Measurements from ENCODE around the gene RAB40C.

The RAB40C gene

DNA sequence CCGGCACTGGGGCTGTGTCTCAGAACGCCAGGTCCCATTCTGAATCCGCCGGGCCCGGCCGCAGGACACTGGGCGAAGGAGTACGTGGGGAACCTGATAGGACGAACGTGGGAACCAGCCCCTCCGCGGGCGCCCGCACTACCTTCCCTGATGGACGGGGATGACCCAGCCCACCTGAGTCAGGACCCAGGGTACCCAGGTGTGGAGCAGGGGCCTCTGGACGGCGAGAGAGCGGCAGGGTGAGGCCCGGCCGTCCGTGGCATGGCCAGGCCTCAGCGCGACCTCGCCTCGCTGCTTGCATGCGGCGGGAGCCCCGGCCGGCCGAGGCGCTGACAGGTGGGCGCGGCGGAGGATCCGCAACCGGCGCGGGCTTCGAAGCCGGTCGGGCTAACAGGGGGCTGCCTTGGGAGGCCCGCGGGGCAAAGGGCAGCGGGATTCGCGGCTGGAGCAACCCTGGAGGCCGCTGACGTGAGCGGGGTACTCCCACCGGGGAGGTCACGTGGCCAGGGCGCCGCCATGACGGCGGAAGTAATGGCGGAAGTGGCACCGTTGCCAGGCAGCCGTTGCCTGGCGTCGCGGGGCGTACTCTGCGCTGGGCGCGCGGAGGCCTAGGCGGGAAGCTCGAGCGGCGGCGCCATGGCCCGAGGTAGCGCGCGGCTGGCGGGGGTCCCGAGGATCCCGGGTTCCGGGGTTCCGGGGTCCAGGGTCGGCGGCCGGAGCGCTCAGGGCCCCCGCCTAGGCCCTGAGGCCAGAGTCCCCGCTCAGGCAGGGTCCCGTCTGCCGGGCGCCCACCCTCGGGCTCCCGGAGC, 59.1 kb downstream of the RAB40C start, which contains the start of gene WDR90:
TSS of gene WDR90 (plus strand) at position 585 of the 809 bp plus-strand sequence. CDS start at position 637, 52 bp downstream.
- DNase-seq, result peak; percentile 79

DNA sequence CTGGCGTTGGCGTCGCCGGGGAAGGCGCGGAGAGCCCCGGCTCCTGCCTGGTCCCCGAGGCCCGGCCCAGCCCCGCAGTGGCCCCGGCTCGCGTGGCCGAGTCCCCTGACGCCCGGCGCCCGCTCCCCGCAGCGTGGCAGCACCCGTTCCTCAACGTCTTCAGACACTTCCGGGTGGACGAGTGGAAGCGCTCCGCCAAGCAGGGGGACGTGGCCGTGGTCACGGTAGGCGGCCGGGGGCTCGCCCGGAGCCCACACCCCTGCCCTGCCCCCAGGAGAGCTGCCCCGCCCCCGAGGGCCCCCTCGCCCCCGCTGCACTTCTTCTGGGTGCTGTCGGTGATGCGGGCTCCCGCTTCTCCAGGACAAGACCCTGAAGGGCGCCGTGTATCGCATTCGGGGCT, 59.8 kb downstream of the RAB40C start:
- no peak for DNase-seq

DNA sequence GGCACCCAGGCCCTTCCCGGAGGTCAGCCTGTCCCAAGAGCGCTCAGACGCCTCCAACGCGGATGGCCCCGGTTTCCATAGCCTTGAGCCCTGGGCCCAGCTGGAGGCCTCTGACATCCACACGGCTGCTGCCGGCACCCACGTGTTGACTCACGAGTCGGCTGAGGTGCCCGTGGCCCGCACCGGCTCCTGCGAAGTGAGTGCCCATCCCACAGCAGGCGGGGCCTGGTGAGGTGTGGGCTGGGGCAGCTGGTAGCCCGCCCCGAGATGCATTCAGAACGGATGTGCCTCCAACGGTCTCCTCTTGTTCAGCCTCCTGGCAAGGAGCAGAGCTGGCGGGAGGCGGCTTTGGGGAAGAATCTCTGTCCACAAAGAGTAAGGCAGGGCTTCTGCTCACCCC, 62.0 kb downstream of the RAB40C start:
- DNase-seq, result no peak

DNA sequence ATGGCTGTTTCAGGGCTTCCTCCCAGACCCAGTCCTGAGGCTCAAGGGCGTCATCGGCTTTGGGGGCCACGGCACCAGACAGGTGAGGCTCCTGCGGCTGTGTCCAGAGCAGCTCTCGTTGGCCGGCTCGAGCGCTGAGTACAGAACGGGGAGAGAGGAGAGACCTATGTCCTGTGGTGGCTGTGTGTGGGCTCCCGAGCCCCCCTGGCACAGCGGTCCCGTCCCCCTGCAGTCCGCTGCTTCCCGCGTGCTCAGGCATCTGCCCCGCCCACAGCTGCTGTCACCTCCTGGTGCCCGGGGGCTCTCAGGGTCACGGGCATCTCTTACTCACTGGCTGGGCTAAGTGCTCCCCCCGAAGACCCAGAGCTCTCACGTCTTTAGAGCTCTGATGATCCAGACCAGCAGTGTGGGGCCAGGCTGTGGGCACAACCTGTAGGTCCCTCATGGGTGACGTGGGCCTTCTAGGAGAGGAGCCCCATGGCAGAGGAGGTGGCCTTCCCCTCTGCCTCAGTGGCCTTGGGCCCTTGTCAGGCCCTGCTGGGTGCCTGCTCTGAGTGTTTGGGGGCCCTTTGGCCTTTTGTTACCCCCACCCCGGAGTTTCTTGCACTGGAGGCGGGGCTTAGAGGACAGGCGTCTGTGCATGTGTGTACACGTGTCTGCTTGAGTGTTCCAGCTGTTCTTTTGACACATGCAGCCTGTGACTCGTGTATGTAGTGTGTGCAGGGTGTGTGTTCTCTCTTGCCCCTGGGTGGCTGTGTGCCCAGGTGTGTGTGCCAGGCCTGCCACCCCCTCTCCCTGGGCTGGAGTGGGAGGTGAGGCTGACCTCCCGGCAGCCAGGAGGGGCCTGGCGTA, 62.8 kb downstream of the RAB40C start:
- DNase-seq, result no peak

DNA sequence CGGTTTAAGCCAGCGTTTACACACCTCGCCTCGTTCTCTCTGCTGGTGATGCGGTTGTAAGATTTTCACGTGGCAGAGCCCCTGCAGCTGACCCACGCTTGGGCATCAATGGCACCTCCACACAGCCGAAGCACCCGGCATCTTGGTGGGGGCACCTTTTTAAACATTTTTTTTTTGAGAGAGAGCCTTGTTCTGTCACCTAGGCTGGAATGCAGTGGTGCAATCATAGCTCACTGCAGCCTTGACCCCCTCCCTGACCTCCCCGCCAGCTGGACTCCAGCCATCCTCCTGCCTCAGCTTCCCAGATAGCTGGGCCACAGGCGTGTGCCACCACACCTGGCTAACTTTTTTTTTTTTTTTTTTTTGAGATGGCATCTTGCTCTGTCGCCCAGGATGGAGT, 64.2 kb downstream of the RAB40C start:
- no peak for DNase-seq

DNA sequence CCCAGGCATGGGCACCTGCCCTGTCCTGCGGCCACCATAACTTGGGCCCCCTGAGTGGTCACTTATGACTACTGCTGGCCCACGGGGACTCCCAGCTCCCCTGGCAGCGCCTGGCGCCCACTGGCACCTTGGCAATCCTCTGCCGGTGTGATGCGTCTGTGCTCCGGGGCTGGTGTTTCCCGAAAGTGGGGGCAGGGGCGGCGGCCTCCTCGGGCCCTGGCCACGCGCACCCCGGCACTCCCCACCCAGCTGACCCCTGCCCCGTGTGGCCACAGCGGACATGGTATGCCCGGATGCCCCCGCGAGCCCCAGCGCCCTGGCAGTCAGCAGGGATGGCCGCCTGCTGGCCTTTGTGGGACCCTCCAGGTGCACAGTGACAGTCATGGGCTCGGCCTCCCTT, 67.6 kb downstream of the RAB40C start:
- DNase-seq, result no peak

DNA sequence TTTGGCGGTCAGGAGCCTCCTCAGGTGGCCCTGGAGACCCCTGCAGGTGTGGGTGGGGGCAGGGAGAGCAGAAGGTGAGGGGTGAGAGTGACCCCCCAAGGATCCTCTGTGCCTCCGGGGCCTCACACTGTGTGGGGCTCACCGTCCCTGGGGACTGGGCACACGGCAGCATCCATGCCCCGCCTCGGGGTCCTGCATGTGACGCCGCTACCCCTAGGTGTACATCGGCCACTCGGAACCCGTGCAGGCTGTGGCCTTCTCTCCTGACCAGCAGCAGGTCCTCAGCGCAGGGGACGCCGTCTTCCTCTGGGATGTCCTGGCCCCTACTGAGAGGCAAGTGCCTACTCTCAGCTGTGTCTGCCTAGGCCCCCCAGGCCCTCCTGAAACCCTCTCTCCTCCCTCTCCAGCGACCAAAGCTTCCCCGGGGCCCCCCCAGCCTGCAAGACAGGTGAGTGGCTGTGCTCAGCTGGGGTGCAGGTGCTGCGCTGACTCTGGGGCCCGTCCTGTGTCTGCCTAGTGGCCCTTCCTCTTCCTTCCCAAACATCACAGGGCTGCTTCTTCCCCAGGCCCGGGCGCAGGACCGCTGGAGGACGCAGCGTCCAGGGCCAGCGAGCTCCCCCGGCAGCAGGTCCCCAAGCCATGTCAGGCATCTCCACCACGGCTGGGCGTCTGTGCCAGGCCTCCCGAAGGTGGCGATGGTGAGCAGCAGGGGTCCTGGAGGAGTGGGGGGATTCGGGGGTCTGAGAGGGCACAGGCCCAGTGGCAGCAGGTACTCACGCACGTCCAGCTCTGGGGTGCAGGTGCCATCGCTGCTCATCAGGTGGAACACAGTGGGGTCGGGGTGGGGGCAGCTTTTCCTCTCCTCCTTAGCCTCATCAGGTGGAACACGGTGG, 69.1 kb downstream of the RAB40C start:
- DNase-seq, result no peak

DNA sequence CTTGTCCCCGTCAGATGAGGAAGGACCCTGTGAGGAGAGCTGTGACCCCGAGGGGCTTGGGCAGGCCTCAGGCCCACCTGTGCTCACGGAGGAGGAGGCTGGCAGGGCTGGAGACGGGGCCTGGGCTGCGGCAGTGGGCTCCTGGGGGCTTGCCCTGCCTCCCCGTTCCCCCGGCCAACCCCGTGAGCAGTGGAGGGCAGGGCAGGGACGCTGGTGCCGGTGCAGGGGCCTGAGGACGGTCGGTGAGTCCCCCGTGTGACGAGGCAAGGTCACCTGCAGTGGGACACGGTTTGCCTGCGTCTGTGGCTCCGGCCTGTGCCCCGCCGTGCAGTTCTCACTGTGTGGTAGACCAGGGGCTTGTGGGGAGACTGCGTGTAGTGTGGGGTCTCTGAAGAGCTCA, 69.8 kb downstream of the RAB40C start:
- DNase-seq, result no peak

DNA sequence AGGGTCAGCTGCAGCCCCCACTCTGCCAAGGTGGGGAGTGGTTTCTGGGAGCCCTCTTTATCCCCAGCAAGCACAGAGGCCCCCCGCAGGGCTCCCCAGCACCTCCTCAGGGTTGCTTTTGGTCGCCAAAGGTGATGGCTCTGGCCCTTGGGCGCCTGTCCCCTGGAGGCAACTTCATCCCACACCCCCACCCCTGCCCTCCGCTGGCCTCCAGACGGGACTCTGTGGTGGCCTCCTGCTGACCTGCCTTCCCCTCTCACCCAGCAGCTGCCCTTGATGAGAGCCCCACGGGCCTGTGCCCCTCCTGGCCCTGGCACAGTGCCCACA, 70.2 kb downstream of the RAB40C start:
- DNase-seq, result no peak

DNA sequence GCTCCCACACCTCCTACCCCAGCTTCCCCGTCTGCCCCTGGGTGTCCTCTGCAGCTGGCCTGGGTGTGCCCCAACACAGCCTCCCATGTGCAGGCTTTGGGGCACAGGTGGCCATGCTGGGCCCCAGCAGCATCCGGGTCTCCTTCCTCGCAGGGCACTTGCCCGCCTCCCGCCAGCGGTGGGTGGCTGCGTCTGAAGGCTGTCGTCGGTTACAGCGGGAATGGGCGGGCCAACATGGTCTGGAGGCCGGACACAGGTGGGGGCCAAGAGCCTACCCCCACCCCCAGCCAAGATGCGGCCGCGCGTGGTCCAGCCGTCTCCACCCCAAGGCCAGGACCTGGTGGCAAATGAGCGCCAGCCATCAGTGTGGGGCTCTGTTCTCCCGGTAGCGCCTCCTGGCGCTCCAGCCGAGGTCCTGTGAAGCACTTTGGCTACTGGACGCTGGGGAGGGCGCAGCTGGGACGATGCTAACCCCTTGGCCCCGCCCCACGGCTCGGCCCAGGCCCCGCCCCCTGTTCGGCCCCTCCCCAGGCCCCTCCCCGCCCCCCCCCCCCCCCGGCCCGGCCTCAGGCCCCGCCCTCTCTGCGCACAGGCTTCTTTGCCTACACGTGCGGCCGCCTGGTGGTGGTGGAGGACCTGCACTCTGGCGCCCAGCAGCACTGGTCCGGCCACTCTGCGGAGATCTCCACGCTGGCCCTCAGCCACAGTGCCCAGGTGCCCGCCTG, 70.8 kb downstream of the RAB40C start:
- no peak for DNase-seq

DNA sequence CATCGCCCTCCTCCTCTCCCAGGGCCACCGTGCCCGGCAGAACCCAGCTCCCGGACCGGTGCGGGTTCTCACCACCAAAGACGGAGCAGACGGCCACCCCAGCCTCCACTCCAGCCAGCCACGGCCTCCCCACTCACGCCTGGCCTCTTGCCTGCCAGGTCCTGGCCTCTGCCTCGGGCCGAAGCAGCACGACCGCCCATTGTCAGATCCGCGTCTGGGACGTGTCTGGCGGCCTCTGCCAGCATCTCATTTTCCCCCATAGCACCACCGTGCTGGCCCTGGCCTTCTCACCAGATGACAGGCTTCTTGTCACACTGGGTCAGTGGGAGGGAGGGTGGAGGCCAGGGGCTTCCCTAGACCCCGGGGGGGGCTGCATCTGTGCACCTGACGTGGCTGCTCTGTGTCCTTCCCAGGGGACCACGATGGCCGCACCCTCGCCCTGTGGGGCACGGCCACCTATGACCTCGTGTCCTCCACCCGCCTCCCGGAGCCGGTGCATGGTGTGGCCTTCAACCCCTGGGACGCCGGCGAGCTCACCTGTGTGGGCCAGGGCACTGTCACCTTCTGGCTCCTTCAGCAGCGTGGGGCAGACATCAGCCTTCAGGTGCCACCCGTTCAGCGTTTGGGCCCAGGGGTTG, 71.4 kb downstream of the RAB40C start:
- DNase-seq, result no peak

DNA sequence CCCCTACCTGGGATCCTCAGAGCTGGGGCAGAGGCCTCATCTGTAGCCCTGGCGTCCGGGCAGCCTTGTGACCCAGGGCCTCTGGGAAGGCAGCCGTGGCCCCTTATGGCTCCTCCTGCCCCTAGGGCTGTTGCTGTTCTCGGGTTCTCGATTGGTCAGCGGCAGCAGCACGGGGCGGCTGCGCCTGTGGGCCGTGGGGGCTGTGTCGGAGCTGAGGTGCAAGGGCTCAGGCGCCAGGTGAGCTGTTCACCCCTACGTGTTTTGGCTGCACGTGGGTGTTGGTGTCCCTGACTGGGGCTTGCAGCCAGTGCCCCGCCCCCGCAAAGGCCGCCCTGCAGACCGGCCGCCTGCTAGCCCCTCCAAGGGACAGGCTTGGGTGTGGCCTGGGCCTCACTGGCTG, 72.2 kb downstream of the RAB40C start:
- DNase-seq, result no peak

DNA sequence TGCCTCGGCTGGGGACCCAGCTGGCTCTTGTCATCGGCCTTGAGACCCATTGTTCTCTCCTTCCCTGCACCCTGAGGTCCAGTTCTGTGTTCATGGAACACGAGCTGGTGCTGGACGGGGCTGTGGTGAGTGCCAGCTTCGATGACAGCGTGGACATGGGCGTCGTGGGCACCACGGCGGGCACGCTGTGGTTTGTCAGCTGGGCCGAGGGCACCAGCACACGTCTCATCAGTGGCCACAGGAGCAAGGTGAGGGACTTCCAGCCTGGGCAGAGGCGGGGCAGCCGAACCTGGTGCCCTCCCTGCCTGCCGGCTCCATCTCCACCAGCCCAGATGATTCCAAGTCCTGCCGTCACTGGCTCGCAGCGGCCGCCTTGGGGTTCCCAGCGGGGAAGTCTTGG, 72.7 kb downstream of the RAB40C start:
- DNase-seq, result no peak

DNA sequence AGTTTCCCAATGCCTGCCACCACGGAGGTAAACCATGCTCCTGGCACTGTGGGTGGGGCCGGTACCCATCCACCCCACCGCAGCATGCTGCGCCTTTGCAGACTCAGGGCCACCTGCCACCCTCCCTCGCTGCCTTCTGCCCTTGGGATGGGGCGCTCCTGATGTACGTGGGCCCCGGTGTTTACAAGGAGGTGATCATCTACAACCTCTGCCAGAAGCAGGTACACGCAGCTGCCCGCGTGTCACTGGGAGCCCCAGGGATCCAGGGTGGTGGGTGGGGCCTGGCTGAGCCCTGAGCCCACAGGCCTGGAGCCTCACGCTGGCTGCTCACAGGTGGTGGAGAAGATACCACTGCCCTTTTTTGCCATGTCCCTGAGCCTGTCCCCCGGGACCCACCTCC, 76.7 kb downstream of the RAB40C start:
- DNase-seq, result no peak

DNA sequence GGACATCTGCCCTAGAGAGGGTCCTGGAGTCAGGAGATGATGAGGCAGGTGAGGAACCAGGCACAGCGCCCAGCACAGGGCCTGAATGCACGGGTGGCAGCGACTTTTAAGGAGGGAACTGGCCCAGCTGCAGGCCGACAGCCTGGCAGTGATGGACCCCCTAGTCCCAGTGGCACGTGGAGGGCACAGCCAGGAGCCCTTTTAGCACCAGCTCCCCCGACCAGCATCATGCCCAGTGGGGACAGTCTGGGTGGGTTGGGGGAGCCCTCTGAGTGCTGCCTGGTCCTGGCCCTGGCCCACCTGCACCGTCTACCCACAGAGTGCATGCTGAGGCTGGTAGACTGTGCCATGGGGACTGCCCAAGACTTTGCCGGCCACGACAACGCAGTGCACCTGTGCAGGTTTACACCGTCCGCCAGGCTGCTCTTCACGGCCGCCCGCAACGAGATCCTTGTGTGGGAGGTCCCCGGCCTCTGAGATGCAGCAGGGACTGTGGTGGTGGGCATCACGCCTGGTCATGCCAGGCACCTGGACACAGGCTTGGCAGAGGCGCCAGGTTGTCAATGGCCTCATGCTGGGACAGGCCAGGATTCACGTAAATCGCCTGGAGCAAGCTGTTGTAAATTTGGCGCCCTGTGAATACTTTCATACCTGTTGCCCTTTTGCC, 77.4 kb downstream of the RAB40C start:
- no peak for DNase-seq

DNA sequence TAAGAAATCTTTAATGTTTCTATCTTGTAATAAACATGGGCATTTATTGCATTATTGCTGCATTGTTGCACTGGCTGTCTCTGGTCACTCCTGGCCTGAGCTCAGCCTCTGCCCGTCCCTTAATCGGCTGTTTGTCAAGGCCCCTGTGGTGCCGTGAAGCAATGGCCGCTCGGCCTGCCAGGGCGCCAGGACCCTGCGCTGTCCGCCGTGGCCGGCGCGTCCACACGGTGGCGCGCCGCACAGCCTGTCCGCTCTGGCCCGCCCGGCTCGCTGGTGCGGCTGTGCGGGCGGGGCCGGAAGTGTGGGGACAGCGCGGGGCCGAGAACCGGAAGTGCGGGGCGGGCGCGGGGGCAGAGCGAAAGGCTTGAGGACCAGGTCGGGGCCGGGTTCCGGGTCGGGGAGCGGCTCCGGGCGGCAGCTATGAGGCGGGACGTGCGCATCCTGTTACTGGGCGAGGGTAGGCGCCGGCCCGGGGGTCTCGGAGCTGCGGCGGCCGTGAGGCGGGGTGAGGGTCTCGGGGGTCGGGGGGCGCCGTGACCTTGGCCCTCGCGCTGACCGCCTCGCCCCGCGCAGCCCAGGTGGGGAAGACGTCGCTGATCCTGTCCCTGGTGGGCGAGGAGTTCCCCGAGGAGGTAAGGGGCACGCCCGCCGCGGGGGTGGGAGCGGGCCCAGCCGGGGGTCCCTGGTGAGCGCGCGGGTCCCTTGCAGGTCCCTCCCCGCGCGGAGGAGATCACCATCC, 78.1 kb downstream of the RAB40C start, which contains the start of gene RHOT2:
TSS of gene RHOT2 (plus strand) at position 353 of the 739 bp plus-strand sequence. CDS start at position 421, 68 bp downstream.
- peak; percentile 84 for DNase-seq

DNA sequence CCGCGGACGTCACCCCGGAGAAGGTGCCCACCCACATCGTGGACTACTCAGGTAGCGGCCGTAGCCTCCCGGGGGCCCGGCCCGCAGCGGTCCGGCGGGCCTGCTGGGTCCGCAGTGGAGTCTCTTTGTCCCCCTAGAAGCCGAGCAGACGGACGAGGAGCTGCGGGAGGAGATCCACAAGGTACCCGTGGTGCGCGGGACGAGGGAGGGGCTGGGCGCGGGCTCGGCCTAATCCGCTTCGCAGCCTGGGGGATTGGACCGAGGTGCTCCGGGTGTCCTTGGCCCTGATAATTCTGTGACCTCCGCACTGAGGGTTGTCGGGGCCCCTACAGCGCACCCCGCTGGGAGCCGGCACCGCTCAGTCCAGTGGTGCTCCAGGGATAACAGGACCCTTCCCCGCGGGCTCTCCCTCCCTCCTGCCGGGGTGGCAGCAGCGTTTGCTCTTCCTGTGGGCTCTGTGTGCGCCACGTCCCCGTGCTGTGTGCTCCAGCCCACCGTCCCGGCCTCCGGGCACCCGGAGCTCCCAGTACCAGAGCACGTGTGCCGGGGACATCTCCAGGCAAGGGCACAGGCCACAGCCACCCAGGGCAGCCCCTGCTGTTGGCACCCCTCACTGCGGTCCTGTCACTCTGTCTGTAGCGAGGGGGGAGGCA, 78.8 kb downstream of the RAB40C start:
- no peak for DNase-seq

DNA sequence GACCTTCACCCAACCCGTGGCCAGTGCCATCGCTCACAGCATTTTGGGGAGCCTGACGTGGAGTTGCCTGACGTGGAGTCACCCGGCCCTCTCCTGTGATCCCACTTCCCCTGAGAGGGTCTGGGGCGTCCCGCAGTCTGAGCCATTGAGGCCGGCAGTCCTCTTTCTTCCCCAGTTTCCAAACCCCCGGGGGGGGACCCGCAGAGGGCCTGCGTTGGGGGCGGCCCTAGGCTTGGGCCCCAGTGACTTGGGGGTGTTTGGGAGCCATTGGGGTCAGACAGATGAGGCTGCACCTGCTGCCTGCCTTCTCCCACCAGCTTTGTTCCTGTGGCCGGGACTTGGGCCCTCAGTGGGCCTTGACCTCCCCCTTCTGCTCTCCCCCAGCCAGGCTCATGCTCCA, 79.8 kb downstream of the RAB40C start:
- DNase-seq, result no peak

DNA sequence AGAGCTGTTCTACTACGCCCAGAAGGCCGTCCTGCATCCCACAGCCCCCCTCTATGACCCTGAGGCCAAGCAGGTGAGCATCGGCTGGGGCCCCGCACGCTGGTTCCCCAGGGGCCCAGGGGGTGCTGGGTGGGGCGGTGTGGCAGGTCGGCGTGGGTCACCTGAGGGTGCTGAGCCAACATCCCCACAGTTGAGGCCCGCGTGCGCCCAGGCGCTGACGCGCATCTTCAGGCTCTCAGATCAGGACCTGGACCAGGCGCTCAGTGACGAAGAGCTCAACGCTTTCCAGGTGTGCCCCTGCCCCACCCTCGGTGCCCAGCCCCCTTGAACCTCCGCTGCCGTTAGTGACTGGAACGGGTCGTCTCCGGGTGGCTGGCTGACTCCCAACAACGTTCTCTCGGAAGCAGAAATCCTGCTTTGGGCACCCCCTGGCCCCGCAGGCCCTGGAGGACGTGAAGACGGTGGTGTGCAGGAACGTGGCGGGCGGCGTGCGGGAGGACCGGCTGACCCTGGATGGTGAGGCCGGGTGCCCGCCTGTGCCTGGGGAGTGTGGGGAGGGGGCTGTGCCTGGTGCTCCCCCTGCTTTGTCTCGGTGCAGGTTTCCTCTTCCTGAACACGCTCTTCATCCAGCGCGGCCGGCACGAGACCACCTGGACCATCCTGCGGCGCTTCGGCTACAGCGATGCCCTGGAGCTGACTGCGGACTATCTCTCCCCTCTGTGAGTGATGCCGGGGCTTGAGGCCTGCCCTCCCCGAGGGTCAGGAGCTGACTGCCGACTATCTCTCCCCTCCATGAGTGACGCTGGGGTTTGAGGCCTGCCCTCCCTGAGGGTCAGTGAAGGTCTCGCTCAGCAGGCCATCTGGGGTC, 80.9 kb downstream of the RAB40C start:
- DNase-seq, result no peak

All from NCI-H510A (cell line).